ENCODE data around the gene ACBD4.

Gene ACBD4

GRCh38 chr17:45155483-45155882, 20.0 kb downstream of the ACBD4 start:
- DNase-seq (ENCODE audit: low spot score), result no peak

GRCh38 chr17:45156242-45156641, 20.8 kb downstream of the ACBD4 start:
- DNase-seq (ENCODE audit: low spot score), result no peak

- DNase-seq (ENCODE audit: low spot score), result peak; percentile 45
Measured at GRCh38 chr17:45160447-45161287, 25.2 kb downstream of the ACBD4 start.

GRCh38 chr17:45161288-45162024, 26.0 kb downstream of the ACBD4 start, which contains the start of gene HEXIM2:
HEXIM2 (plus strand) TSS chr17:45161875; CDS start chr17:45162794, 919 bp downstream.
- peak; percentile 100 for DNase-seq (ENCODE audit: low spot score)

- DNase-seq (ENCODE audit: low spot score), result no peak
Measured at GRCh38 chr17:45162025-45162687, 26.7 kb downstream of the ACBD4 start.

- DNase-seq (ENCODE audit: low spot score), result no peak
Measured at GRCh38 chr17:45164734-45165269, 29.3 kb downstream of the ACBD4 start.

GRCh38 chr17:45168991-45169752, 33.7 kb downstream of the ACBD4 start:
- DNase-seq (ENCODE audit: low spot score), result no peak

GRCh38 chr17:45170280-45170930, 34.9 kb downstream of the ACBD4 start:
- DNase-seq (ENCODE audit: low spot score), result no peak

GRCh38 chr17:45170931-45171337, 35.4 kb downstream of the ACBD4 start:
- no peak for DNase-seq (ENCODE audit: low spot score)

- no peak for DNase-seq (ENCODE audit: low spot score)
Measured at GRCh38 chr17:45171338-45172231, 36.1 kb downstream of the ACBD4 start.

GRCh38 chr17:45172232-45172540, 36.7 kb downstream of the ACBD4 start:
- no peak for DNase-seq (ENCODE audit: low spot score)

GRCh38 chr17:45172541-45173286, 37.2 kb downstream of the ACBD4 start:
- DNase-seq (ENCODE audit: low spot score), result peak; percentile 51

- DNase-seq (ENCODE audit: low spot score), result no peak
Measured at GRCh38 chr17:45175759-45176115, 40.2 kb downstream of the ACBD4 start.

- no peak for DNase-seq (ENCODE audit: low spot score)
Measured at GRCh38 chr17:45177563-45177962, 42.1 kb downstream of the ACBD4 start.

GRCh38 chr17:45184144-45184543, 48.7 kb downstream of the ACBD4 start:
- no peak for DNase-seq (ENCODE audit: low spot score)

GRCh38 chr17:45186801-45187354, 51.4 kb downstream of the ACBD4 start:
- DNase-seq (ENCODE audit: low spot score), result no peak

GRCh38 chr17:45189009-45189408, 53.5 kb downstream of the ACBD4 start:
- DNase-seq (ENCODE audit: low spot score), result no peak

- DNase-seq (ENCODE audit: low spot score), result no peak
Measured at GRCh38 chr17:45190503-45191255, 55.2 kb downstream of the ACBD4 start.
